GM21825 (cell line): Measurements from ENCODE around the gene FAM83E.

Experiments used
- ATAC-seq: cut with Tn5 transposase; IDR thresholded peaks from one replicate; pipeline ENCODE4 v1.9.1; 2021; ENCODE audit warnings: mild to moderate bottlenecking, moderate library complexity; ENCODE audit not compliant: unreplicated experiment

The FAM83E gene

DNA sequence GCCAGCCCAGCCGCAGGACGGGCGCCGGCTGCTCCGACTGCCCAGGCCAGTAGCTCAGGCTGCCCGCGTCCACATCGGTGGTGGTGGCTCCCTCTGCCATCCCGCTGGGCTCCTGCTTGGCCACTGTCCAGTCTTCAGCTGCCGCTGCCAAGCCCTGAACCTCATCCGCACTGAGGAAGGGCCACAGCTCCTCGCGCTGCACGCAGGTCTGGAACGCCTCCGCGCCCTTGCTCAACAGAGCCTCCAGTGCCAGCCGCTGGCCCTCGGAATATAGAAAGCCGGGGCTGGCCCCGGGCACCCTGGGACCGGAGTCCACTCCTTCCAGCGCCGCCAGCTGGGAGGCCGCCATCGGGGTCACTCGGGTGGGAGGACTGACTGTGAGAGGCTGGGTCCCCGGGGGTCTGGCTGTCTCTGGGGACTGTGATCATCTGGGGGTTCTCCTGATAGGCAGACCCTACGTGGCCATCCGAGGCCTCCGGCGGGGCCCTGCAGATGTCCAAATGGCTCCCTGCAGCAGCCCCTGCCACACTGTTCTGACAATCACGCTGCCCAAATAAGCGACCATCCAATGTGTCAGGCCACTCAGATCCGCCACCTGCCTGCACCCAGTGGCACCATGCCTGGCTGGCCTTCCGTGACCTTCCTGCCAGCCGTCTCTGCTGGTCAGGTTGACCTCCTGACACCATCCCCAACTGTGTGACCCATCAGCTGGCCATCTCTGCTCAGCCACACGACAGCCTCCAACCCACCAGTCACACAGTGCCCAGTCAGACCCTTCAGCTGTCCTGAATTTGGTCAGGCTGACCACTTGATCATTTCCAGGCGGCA lies 1.6 kb downstream of the FAM83E start:
- no peak for ATAC-seq

DNA sequence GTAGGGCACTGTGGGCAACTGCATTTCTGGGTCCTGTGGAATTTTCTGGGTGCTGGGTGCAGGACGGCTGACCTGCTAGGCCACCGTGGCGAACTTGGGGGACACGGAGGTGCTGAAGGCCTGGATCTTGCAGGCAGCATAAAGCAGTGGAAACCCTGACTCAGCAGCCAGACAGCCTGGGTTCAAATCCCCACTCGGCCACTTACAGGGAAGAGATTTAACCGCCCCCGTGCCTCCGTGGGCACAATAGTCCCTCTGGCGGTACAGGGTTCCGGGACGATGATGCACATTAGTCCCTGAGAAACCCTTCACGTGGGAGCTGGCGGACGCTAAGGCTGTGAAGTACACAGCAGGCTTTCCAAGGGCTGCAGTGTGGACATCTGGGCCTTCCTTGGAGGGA lies 3.0 kb downstream of the FAM83E start:
- ATAC-seq = no peak

GRCh38 chr19:48609571-48610108 lies 5.2 kb downstream of the FAM83E start:
- ATAC-seq = no peak

- ATAC-seq = no peak
Observed at GRCh38 chr19:48608798-48609263, 6.0 kb downstream of the FAM83E start.

GRCh38 chr19:48607359-48607755 lies 7.5 kb downstream of the FAM83E start:
- ATAC-seq = no peak

DNA sequence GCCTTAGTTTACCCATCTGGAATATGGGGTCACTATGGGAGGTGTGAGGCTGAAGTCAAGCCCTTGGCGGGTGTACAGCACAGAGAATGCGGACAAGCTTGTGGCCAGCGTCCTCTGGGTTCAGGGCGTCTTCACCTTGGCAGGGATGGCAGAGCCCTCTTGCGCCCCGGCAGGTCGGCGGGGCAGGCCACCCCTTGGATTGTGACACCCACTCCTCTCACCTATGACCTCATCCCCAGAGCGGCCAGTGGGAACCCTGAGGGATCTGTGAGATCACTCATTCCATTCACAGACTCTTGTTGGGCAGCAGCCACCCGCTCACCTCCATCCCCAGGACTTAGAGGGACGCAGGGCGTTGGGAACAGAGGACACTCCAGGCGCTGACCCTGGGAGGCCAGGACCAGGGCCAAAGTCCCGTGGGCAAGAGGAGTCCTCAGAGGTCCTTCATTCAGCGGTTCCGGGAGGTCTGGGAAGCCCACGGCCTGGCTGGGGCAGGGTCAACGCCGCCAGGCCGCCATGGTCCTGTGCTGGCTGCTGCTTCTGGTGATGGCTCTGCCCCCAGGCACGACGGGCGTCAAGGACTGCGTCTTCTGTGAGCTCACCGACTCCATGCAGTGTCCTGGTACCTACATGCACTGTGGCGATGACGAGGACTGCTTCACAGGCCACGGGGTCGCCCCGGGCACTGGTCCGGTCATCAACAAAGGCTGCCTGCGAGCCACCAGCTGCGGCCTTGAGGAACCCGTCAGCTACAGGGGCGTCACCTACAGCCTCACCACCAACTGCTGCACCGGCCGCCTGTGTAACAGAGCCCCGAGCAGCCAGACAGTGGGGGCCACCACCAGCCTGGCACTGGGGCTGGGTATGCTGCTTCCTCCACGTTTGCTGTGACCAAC lies 8.2 kb downstream of the FAM83E start, which contains the start of gene SPACA4:
Gene SPACA4, plus strand, starts transcription at position 280 of the 896 bp plus-strand sequence. Its CDS starts 237 bp downstream, at position 517.
- no peak for ATAC-seq

DNA sequence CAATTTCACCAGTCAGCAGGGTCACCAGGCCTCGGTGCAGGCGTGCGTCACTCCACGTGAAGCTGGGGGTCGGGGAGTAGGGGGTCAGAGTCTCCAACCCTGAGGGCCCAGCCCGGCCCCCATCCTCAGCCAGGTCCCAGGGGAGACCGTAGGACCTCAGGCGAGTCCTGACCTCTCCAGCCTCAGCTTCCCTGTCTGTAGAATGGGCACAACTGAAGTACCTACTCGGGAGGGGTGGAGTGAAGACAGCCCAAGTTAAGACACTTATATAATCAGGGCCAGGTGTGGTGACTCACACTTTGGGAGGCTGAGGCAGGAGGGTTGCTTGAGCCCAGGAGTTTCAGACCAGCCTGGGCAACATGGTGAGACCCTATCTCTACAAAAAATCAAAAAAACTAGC lies 11.0 kb downstream of the FAM83E start:
- ATAC-seq = no peak

DNA sequence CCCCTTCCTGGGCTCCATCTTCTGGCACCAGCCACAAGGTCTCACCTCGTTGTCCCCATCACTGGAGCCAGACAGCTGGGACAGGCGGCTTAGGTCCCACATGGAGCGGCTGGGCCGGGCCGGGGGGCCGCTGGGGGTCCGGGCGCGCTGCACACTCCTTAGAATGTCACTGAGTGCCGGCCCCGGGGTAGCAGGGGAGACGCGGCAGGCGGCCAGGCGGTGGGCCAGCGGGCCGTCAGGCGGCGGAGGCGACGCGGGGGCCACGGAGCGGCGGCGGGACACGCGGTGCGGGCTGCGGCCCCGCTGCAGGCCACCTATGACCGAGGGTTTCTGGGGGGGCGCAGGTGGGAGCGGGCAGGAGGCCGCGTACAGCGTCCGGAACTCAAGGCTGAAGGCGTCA lies 11.4 kb downstream of the FAM83E start:
- no peak for ATAC-seq

- no peak for ATAC-seq
Observed at GRCh38 chr19:48603001-48603400, 11.9 kb downstream of the FAM83E start.

DNA sequence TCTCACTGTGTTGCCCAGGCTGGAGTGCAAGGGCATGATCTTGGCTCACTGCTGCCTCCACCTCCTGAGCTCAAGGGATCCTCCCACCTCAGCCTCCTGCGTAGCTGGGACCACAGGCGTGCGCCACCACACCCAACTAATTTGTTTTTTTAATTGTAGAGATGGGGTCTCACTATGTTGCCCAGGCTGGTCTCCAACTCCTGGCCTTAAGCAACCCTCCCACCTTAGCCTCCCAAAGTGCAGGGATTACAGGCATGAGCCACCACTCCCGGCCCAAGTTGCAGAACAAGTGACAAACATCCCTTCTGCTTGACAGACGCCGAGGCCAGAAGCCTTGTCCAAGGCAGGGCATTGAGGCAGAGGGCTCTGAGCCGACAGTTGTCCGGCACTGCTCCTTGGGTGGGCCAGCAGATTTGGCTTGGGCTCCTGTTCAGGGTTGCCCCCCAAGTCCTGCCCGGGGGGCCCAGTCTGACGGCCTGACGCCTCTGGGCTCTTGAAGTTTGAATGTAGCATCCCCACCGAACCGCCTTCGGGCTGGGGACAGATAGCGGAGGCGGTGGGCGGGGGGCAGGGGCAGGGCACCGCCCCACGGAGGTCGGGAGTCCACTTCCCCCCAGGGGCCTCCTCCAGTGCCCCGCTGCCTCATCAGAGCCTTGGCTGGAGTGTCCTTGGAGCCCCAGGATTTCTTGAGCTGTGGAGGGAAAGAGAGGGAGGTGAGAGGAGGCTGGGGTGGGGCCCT lies 14.0 kb downstream of the FAM83E start:
- ATAC-seq = no peak

DNA sequence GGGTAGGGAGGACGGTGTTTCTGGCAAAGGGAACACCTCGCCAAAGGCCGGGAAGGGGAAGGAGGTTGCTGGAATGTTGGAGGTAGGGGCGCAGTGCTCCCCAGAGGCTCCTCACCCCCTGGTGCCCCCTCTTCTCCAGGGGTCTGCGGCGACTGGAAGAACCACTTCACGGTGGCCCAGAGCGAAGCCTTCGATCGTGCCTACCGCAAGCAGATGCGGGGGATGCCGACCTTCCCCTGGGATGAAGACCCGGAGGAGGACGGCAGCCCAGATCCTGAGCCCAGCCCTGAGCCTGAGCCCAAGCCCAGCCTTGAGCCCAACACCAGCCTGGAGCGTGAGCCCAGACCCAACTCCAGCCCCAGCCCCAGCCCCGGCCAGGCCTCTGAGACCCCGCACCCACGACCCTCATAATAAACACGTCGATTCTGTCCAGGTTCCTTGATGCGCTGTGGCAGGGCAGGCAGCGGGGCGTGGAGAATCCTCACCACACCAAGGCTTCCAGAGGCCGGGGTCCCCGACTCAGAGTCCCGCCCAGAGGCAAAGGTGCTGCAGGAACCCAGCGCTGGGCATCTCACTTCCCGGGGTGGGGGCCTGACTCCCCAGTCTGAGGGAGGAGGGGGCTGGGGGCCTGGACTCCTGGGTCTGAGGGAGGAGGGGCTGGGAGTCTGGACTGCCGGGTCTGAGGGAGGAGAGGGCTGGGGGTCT lies 15.7 kb downstream of the FAM83E start:
- no peak for ATAC-seq

- ATAC-seq = no peak
Observed at GRCh38 chr19:48596679-48597465, 18.0 kb downstream of the FAM83E start.

GRCh38 chr19:48596237-48596636 lies 18.6 kb downstream of the FAM83E start:
- ATAC-seq = no peak

GRCh38 chr19:48595833-48596232 lies 19.0 kb downstream of the FAM83E start:
- ATAC-seq = no peak

GRCh38 chr19:48595171-48595570 lies 19.7 kb downstream of the FAM83E start:
- ATAC-seq = no peak

DNA sequence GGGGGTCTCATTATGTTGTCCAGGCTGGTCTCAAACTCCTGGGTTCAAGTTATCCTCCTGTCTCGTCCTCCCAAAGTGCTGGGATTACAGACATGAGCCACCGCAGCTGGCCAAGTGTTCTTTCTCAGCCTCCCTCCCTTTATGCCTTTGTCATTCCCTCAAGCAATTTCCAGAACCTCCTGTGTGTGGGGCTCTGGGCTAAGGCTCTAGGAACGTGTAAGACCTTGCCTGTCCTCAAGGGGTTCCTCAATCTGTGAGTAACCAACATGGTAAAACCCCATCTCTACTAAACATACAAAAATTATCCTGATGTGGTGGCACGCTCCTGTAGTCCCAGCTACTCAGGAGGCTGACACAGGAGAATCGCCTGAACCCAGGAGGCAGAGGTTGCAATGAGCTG lies 23.9 kb downstream of the FAM83E start:
- ATAC-seq = no peak

DNA sequence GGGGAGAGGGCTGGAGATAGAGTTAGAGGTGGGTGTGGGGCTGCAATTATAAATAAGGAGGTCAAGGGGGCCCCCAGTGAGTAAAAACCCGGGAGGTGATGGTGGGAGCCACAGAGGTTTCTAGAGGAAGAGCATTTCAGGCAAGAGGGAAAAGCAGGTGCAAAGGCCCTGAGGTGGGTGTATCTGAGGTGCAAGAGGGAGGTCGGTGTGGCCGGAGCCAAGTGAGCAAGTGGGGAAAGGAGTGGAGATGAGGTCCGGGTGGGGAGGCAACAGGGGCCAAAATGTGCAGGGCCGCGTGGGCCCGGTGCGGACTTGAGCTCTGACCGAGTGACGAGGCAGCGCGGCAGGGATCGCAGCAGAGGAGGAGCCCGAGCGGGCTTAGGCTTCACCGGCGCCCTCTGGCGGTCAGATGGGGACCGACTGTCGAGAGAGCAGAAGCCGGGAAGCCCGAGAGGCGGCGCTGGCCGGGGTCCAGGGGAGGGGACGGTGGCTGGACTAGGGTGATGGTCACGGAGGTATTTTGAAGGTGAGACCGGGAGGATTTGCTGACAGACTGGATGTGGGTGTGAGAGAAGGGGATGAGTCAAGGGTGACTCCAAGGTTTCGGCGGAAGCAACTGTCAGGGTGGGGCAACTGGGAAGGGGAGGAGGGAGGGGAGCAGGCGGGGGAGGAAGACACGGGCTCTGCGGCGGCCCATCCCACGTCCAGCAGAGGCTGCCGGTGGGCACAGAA lies 26.0 kb downstream of the FAM83E start:
- no peak for ATAC-seq

DNA sequence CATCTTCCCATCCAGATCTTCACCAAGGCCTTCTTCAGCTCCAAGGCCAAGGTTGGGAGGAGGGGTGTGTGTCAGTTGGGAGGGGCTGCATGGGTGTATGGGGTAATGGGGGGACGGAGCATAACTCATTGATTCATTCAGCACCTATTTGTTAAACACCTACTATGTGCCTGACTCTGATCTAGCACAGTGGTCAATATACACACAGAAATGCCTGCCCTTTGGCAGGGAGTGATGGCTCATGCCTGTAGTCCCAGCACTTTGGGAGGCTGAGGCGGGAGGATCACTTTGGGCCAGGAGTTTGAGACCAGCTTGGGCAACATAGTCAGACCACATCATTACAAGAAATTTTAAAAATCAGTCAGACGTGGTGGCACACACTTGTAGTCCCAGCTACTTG lies 27.5 kb downstream of the FAM83E start:
- no peak for ATAC-seq

DNA sequence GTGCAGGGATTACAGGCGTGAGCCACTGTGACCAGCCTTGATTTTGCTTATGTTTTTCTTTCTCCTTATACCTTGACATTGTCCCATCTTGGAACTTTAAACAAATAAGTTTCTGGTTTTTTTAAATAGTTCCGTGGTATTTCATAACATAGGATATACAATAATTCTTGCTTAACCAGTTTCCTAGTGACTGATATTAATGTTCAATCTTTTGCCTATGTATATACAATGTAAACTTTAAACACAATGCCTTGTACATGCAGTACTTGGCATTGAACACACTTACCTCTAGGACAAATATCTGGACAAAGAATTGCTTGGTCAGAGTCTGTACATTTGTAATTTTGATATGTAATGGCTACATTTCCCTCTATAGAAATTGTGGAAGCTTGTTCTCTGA lies 32.7 kb downstream of the FAM83E start:
- ATAC-seq = no peak
